Neural progenitor cell (in vitro differentiated cells): ENCODE results near the gene LGR6.

Experiments used
- CTCF ChIP-seq: fragments of 200-600 bp; sonication (generic); IDR thresholded peaks from 2 replicates; pipeline ENCODE4 v1.5.1; 2017; ENCODE audit warnings: antibody characterized with exemption, mild to moderate bottlenecking
- EZH2phosphoT487 ChIP-seq: fragments of 200-600 bp; sonication (generic); IDR thresholded peaks from 2 replicates; pipeline ENCODE4 v1.6.1; 2017; ENCODE audit warnings: antibody characterized with exemption

GRCh38 chr1:202283991-202284390, 90.4 kb downstream of the LGR6 start:
- TF ChIP-seq EZH2phosphoT487 (no peak), CTCF (no peak)
